Measurements from ENCODE around the gene SFI1. TPM values are rescaled to one million over a fixed set of nuclear protein-coding genes. Genes with fewer than 3 reads are reported as not detected.

SFI1 gene
- total RNA-seq, 1 experiment from 2014 or later = 55.2 TPM

DNA sequence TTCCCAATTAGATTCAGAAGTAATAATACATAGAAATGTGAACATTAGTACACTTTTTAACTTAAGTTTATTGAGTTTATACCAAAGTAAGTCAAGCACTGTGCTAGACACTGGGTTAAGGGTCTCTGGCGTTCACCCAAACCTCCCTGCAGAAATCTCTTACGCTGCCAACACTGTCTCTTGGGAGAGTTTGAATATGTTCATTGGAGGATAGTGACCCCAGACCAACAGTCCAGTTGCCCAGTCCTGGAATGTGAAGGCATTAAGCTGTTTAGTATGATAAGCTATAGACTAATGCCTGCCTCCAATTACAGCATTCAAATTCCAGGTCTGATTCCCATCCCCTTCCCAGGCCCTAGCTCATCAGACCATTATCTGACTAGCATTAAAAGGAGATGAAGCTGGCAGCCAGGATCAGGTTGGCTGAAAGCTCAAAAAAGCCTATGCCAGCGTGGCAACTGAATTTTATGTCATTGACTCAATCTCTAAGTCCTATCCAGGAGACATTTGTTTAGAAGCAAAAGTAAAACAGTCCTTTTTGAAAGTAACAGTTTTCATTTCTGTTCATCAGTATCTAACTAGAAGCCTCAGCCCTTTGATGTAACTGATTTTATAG is 77.8 kb downstream of the SFI1 start:
- peaks cover 30% of the 10 kb centered on the region for H3K4me1 Mint-ChIP-seq (ENCODE audit: low read depth, unreplicated experiment)
- no peaks in the 10 kb centered on the region for H3K27me3 Mint-ChIP-seq (ENCODE audit: insufficient read depth, unreplicated experiment)
- Histone ChIP-seq H3K4me3 (ENCODE audit: low read depth, low read length) (no peak overlapping the region), H3K36me3 (ENCODE audit: control insufficient read depth, insufficient read depth, low read length) (no peaks in the 10 kb centered on the region), H3K9me3 (no peaks in the 10 kb centered on the region), H3K4me1 (peaks cover 14% of the 10 kb centered on the region), H3K27me3 (replicated peaks; ENCODE audit: control insufficient read depth, insufficient read depth, low read length) (no peaks in the 10 kb centered on the region)
- POLR2A ChIA-PET = no interaction called here
- CTCF ChIA-PET = no interaction called here
- no TSS peak for BruUV-seq (replicated peaks)
- TF ChIP-seq, protein P1, sequence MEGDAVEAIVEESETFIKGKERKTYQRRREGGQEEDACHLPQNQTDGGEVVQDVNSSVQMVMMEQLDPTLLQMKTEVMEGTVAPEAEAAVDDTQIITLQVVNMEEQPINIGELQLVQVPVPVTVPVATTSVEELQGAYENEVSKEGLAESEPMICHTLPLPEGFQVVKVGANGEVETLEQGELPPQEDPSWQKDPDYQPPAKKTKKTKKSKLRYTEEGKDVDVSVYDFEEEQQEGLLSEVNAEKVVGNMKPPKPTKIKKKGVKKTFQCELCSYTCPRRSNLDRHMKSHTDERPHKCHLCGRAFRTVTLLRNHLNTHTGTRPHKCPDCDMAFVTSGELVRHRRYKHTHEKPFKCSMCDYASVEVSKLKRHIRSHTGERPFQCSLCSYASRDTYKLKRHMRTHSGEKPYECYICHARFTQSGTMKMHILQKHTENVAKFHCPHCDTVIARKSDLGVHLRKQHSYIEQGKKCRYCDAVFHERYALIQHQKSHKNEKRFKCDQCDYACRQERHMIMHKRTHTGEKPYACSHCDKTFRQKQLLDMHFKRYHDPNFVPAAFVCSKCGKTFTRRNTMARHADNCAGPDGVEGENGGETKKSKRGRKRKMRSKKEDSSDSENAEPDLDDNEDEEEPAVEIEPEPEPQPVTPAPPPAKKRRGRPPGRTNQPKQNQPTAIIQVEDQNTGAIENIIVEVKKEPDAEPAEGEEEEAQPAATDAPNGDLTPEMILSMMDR (IDR thresholded peaks at IDR 0.05; ENCODE audit: insufficient read depth in 1 of 2, low read depth in 1 of 2, low read length in 1 of 2, severe bottlenecking in 1 of 2, unreplicated experiment in 1 of 2) = no peak
- H3K9me3 Mint-ChIP-seq (ENCODE audit: unreplicated experiment) = no peaks in the 10 kb centered on the region
- H3K4me3 Mint-ChIP-seq (ENCODE audit: unreplicated experiment) = no peak overlapping the region
- H3K27ac Mint-ChIP-seq (ENCODE audit: unreplicated experiment) = no peak overlapping the region
- intact Hi-C loops (cut with micrococcal nuclease; ENCODE audit: unreplicated experiment) = no loop called here
- DNase-seq = no peak
- H3K36me3 Mint-ChIP-seq (ENCODE audit: insufficient read depth, unreplicated experiment) = peaks cover 20% of the 10 kb centered on the region

DNA sequence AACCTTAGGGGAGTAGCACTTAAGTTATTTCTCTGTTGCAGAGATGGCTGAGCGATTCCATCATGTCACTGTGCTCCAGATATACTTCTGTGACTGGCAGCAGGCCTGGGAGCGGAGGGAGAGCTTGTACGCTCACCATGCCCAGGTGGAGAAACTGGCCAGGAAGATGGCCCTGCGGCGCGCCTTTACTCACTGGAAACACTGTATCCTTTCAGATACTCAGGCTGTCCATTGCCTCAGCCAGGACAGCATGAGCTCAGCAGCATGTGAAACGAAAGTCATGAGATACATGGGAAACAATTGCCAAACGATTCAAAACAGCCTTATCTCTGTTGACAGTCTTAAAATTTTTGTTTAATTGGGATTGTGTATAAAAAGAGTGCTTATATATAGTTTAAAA is 78.9 kb downstream of the SFI1 start:
- no TSS peak for BruUV-seq (replicated peaks)
- Mint-ChIP-seq H3K27me3 (ENCODE audit: insufficient read depth, unreplicated experiment) (no peaks in the 10 kb centered on the region), H3K36me3 (ENCODE audit: insufficient read depth, unreplicated experiment) (peaks cover 20% of the 10 kb centered on the region), H3K4me1 (ENCODE audit: low read depth, unreplicated experiment) (peaks cover 35% of the 10 kb centered on the region), H3K9me3 (ENCODE audit: unreplicated experiment) (no peaks in the 10 kb centered on the region), H3K4me3 (ENCODE audit: unreplicated experiment) (no peak overlapping the region), H3K27ac (ENCODE audit: unreplicated experiment) (no peak overlapping the region)
- peaks cover 22% of the 10 kb centered on the region for H3K4me1 ChIP-seq
- ChIA-PET POLR2A (interaction anchor here (0.6 kb wide), 1 partner anchor 102 kb away, joined by 4 read pairs; no protein-coding TSS in a partner anchor), CTCF (no interaction called here)
- no peaks in the 10 kb centered on the region for H3K36me3 ChIP-seq (ENCODE audit: control insufficient read depth, insufficient read depth, low read length)
- intact Hi-C loops (cut with micrococcal nuclease; ENCODE audit: unreplicated experiment) = loop anchor here (5.0 kb wide), 1 partner anchor 42 kb away; no protein-coding TSS in a partner anchor
- no peaks in the 10 kb centered on the region for H3K27me3 ChIP-seq (replicated peaks; ENCODE audit: control insufficient read depth, insufficient read depth, low read length)
- H3K9me3 ChIP-seq = no peaks in the 10 kb centered on the region
- TF ChIP-seq, protein P1 (IDR thresholded peaks at IDR 0.05; ENCODE audit: insufficient read depth in 1 of 2, low read depth in 1 of 2, low read length in 1 of 2, severe bottlenecking in 1 of 2, unreplicated experiment in 1 of 2) = no peak
- no peak overlapping the region for H3K4me3 ChIP-seq (ENCODE audit: low read depth, low read length)
- DNase-seq = no peak

DNA sequence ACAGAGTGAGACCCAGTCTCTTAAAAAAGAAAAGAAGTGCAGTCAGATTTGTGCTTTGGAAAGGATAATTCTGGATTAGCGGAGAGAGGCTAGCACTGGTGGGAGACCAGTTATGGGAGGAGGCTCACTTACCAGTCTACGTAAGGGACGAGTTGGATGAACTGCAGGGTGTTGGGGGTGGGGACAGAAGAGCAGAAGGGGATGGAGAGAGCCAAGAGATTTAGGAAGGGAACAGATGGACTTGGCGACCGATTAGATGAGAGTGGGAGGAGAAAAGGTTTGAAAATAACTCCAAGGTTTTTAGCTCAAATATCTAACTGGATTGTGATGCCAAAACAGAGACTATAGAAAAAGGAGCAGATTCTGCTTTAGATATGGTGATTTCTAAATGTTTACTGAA is 81.4 kb downstream of the SFI1 start:
- H3K4me1 Mint-ChIP-seq (ENCODE audit: low read depth, unreplicated experiment) = peaks cover 32% of the 10 kb centered on the region
- H3K27ac Mint-ChIP-seq (ENCODE audit: unreplicated experiment) = peak overlapping the region; percentile 8
- no peak overlapping the region for H3K4me3 Mint-ChIP-seq (ENCODE audit: unreplicated experiment)
- no TSS peak for BruUV-seq (replicated peaks)
- Histone ChIP-seq H3K9me3 (no peaks in the 10 kb centered on the region), H3K27me3 (replicated peaks; ENCODE audit: control insufficient read depth, insufficient read depth, low read length) (no peaks in the 10 kb centered on the region), H3K36me3 (ENCODE audit: control insufficient read depth, insufficient read depth, low read length) (no peaks in the 10 kb centered on the region), H3K4me1 (peaks cover 30% of the 10 kb centered on the region), H3K4me3 (ENCODE audit: low read depth, low read length) (no peak overlapping the region)
- H3K27me3 Mint-ChIP-seq (ENCODE audit: insufficient read depth, unreplicated experiment) = no peaks in the 10 kb centered on the region
- ChIA-PET CTCF (no interaction called here), POLR2A (no interaction called here)
- no peak for DNase-seq
- TF ChIP-seq, protein P1 (IDR thresholded peaks at IDR 0.05; ENCODE audit: insufficient read depth in 1 of 2, low read depth in 1 of 2, low read length in 1 of 2, severe bottlenecking in 1 of 2, unreplicated experiment in 1 of 2) = no peak
- H3K36me3 Mint-ChIP-seq (ENCODE audit: insufficient read depth, unreplicated experiment) = peaks cover 20% of the 10 kb centered on the region
- no peaks in the 10 kb centered on the region for H3K9me3 Mint-ChIP-seq (ENCODE audit: unreplicated experiment)
- intact Hi-C loops (cut with micrococcal nuclease; ENCODE audit: unreplicated experiment) = loop anchor here (5.0 kb wide), 1 partner anchor 40 kb away; no protein-coding TSS in a partner anchor
